ENCODE results near the gene MOV10L1.

DNA sequence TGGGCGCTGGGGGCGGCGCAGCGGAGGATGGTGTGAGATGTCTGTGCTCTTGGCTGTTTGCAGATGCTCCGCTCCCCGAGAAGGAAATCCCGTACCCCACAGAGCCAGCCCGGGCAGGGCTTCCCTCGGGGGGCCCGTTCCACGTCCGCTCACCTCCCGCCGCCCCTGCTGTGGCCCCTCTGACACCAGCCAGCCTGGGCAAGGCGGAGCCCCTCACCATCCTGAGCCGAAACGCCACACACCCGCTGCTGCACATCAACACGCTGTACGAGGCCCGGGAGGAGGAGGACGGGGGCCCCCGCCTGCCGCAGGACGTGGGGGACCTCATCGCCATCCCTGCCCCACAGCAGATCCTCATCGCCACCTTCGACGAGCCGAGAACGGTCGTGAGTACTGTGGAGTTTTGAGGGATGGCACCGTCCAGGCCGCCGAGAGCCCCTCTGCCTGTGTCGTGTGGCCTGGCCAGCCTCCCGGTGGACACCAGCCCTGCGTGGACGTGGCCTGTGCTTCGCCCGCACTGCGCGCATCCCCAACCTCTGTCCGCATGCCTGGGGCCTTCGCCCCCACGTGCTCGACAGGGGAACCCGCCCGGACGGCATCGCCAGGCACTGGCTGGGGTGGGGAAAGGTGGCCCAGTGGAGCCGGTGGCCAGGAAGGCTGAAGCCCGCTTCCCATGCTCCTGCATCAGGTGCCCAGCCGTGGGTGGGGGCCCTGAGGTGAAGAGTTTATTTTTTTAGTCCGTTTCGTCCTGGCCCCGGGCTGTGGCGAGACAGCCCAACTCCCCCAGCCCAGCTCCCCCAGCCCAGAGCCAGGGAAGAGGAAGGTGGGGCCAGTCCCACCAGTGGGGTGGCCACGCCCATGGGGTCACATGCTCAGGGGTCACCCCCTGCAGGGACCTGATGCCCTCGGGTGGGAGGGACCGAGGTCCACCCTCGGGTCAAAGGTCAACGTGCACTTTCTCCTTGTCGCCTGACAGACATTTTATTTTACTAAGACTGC, 89.4 kb downstream of the MOV10L1 start:
- TF ChIP-seq CTCF (IDR thresholded peaks at IDR 0.05) (no peak), EP300 (IDR thresholded peaks at IDR 0.05) (no peak), POLR2A (IDR thresholded peaks at IDR 0.05) (no peak)
